ENCODE measurements around the gene TOB1.

The TOB1 gene

DNA sequence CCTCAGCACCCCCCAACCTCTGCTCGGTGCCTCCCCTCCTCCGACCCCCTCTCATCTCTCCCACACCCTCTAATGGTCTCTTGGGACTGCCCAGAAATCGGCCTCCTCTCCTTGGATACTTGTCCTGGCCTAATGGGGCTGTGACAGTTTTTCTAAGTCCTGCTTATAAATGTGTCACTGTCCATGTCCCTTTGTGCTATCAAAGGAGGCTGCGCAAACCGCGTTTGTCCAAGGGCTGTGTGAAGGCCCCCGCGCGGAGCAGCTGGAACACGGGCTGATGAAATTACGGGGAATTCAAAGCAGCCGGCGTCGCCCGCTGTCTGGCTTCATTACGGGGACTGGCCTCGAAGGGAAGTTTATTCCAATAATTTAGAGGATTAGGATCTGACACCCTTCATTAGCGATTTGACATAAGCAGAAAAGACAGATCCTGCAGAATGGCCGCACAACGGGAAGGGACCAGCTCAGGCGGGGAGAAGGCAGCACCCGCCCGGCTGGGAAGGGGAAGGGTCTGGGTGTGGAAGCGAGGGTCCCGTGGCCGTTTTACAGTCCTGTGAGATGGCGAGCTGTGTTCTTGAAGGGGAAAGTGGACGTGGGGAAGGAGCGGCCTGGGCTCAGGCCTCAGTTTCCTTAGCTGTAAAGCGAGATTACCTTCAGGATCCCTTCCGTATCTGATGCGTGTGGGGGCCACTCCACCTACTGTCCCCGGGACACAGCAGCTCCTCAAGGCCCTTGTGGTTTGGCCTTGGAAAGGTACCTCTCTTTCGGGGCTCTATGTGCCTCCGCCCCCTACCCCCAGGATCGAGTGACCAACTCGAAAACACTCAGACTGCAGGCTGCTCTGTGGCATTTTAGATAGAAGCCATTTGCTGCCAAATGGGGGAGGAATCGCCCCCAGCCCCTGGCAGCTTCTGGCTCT is 32.4 kb downstream of the TOB1 start:
- Histone ChIP-seq H3K4me3 (ENCODE audit: low read length) (no peak overlapping the region), H3K9ac (ENCODE audit: low read length) (no peak overlapping the region), H3K9me3 (ENCODE audit: control insufficient read depth, low read length) (no peaks in the 10 kb centered on the region), H3K36me3 (ENCODE audit: control insufficient read depth, insufficient read depth, low read length, severe bottlenecking) (no peaks in the 10 kb centered on the region), H3K27me3 (replicated peaks; ENCODE audit: control insufficient read depth, insufficient read depth, low read length) (peaks cover 46% of the 10 kb centered on the region), H3K4me1 (ENCODE audit: control insufficient read depth, insufficient read depth, low read length) (peaks cover 5% of the 10 kb centered on the region)
- no peak for DNase-seq (ENCODE audit: low read depth)

- no peak overlapping the region for H3K9ac ChIP-seq (ENCODE audit: low read length)
- H3K4me1 ChIP-seq (ENCODE audit: control insufficient read depth, insufficient read depth, low read length): peaks cover 5% of the 10 kb centered on the region
- H3K4me3 ChIP-seq (ENCODE audit: low read length): no peak overlapping the region
- H3K27me3 ChIP-seq (replicated peaks; ENCODE audit: control insufficient read depth, insufficient read depth, low read length): peaks cover 44% of the 10 kb centered on the region
- no peaks in the 10 kb centered on the region for H3K36me3 ChIP-seq (ENCODE audit: control insufficient read depth, insufficient read depth, low read length, severe bottlenecking)
- no peak for DNase-seq (ENCODE audit: low read depth)
- H3K9me3 ChIP-seq (ENCODE audit: control insufficient read depth, low read length): no peaks in the 10 kb centered on the region
Observed at GRCh38 chr17:50832864-50833381, 33.2 kb downstream of the TOB1 start.

DNA sequence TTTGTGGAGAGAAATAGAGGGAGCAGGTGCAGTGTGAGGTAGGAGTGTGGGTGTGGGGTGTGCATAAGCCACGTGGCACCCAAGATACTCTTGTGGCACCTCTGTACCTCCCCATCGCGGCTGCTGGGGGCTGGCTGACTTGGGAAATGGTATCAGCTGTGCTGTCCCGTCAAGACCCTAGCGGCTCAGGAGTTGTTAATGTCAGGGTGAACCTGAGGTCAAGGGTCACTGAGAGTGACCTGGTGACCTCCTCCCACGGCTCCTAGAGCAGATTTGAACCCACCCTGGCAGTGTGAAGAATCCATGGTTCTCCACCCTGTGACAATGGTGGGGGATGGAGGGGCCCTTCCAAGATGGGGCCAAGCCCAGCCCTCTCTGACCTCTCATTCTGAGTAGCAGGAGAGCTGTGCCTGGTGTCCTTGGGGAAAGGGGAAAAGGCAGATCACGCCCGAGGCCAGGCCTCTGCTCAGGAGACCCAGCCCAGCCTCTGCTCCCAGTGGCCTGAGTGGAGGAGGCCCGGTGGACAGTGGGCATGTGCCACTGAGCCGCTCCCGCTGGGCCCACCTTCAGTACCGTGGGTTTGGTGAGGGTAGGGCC is 33.8 kb downstream of the TOB1 start:
- no peak overlapping the region for H3K4me3 ChIP-seq (ENCODE audit: low read length)
- no peak overlapping the region for H3K9ac ChIP-seq (ENCODE audit: low read length)
- no peaks in the 10 kb centered on the region for H3K36me3 ChIP-seq (ENCODE audit: control insufficient read depth, insufficient read depth, low read length, severe bottlenecking)
- peaks cover 39% of the 10 kb centered on the region for H3K27me3 ChIP-seq (replicated peaks; ENCODE audit: control insufficient read depth, insufficient read depth, low read length)
- no peak for DNase-seq (ENCODE audit: low read depth)
- H3K9me3 ChIP-seq (ENCODE audit: control insufficient read depth, low read length): no peaks in the 10 kb centered on the region
- peaks cover 5% of the 10 kb centered on the region for H3K4me1 ChIP-seq (ENCODE audit: control insufficient read depth, insufficient read depth, low read length)

DNA sequence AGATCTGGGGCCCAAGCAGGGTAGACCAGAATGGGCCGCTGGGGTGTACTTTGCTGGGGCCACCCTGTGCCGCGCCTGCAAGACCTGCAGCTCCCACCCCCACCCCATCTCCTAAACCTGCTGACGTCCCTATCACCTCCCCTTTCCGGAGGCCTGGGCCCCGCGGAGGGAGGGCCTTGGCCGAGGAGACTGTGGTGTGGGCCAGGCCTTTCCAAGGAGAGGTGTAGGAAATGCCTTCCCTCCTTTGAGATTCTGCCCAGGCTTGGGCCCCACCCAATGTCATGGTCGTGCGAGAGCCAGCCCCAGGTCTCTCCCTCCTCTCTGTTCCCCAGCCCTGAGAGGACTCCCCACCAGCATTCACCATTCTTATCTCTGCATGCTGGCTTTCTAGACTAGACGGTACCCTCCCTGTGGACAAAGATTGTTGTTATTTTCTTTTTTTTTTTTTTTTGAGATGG is 34.7 kb downstream of the TOB1 start:
- no peak for DNase-seq (ENCODE audit: low read depth)
- Histone ChIP-seq H3K4me1 (ENCODE audit: control insufficient read depth, insufficient read depth, low read length) (peaks cover 5% of the 10 kb centered on the region), H3K9ac (ENCODE audit: low read length) (no peak overlapping the region), H3K36me3 (ENCODE audit: control insufficient read depth, insufficient read depth, low read length, severe bottlenecking) (no peaks in the 10 kb centered on the region), H3K4me3 (ENCODE audit: low read length) (no peak overlapping the region), H3K27me3 (replicated peaks; ENCODE audit: control insufficient read depth, insufficient read depth, low read length) (peaks cover 39% of the 10 kb centered on the region), H3K9me3 (ENCODE audit: control insufficient read depth, low read length) (no peaks in the 10 kb centered on the region)

DNA sequence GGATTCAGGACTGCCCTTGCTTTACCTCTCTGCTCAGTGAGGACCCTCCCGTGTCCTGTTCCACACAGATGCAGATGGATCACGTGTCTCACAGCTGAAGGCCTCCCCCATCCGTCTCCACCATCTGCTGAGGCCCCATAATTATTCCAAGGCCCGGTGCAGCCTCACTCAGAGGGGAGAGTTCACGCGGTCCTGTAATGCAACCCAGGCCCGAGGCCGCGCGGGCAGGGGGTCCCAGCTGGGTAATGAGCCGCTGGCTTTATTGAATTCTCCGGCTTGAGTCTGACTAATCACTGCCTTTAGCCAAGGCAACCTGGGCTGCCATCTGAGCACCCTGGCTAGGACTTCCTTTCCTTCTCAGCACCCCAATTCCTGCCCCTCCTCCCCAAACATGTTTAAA is 35.2 kb downstream of the TOB1 start:
- Histone ChIP-seq H3K9ac (ENCODE audit: low read length) (no peak overlapping the region), H3K36me3 (ENCODE audit: control insufficient read depth, insufficient read depth, low read length, severe bottlenecking) (no peaks in the 10 kb centered on the region), H3K27me3 (replicated peaks; ENCODE audit: control insufficient read depth, insufficient read depth, low read length) (peaks cover 39% of the 10 kb centered on the region), H3K4me1 (ENCODE audit: control insufficient read depth, insufficient read depth, low read length) (peaks cover 5% of the 10 kb centered on the region), H3K9me3 (ENCODE audit: control insufficient read depth, low read length) (no peaks in the 10 kb centered on the region), H3K4me3 (ENCODE audit: low read length) (no peak overlapping the region)
- no peak for DNase-seq (ENCODE audit: low read depth)

- Histone ChIP-seq H3K9ac (ENCODE audit: low read length) (no peak overlapping the region), H3K36me3 (ENCODE audit: control insufficient read depth, insufficient read depth, low read length, severe bottlenecking) (no peaks in the 10 kb centered on the region), H3K9me3 (ENCODE audit: control insufficient read depth, low read length) (no peaks in the 10 kb centered on the region), H3K27me3 (replicated peaks; ENCODE audit: control insufficient read depth, insufficient read depth, low read length) (peaks cover 35% of the 10 kb centered on the region), H3K4me3 (ENCODE audit: low read length) (no peak overlapping the region), H3K4me1 (ENCODE audit: control insufficient read depth, insufficient read depth, low read length) (peaks cover 5% of the 10 kb centered on the region)
- peak; percentile 39 for DNase-seq (ENCODE audit: low read depth)
Observed at GRCh38 chr17:50830352-50830751, 35.8 kb downstream of the TOB1 start.

DNA sequence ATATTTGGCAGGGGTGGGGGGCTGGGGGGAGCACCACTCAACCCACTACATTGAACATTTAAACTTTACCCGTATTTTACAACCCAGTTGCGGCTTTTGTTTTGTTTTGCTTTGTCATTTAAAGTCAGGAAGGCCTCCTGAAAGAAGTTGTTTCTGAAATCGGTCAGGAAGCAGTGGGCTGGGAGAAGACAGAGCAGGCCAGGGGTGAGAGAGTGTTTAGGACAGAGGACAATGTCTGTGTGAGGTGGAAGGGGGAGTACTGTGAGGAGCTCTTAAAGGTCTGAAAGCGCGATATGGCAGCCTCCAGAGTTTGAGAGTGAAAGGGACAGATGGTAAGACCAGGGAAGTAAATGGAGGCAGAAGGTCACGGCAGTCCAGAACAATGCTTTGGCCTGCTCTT is 36.8 kb downstream of the TOB1 start:
- Histone ChIP-seq H3K4me3 (ENCODE audit: low read length) (no peak overlapping the region), H3K4me1 (ENCODE audit: control insufficient read depth, insufficient read depth, low read length) (no peaks in the 10 kb centered on the region), H3K36me3 (ENCODE audit: control insufficient read depth, insufficient read depth, low read length, severe bottlenecking) (no peaks in the 10 kb centered on the region), H3K9ac (ENCODE audit: low read length) (no peak overlapping the region), H3K9me3 (ENCODE audit: control insufficient read depth, low read length) (no peaks in the 10 kb centered on the region), H3K27me3 (replicated peaks; ENCODE audit: control insufficient read depth, insufficient read depth, low read length) (peaks cover 28% of the 10 kb centered on the region)
- DNase-seq (ENCODE audit: low read depth): no peak

- H3K36me3 ChIP-seq (ENCODE audit: control insufficient read depth, insufficient read depth, low read length, severe bottlenecking): no peaks in the 10 kb centered on the region
- H3K9ac ChIP-seq (ENCODE audit: low read length): no peak overlapping the region
- H3K4me1 ChIP-seq (ENCODE audit: control insufficient read depth, insufficient read depth, low read length): no peaks in the 10 kb centered on the region
- DNase-seq (ENCODE audit: low read depth): no peak
- no peaks in the 10 kb centered on the region for H3K9me3 ChIP-seq (ENCODE audit: control insufficient read depth, low read length)
- no peak overlapping the region for H3K4me3 ChIP-seq (ENCODE audit: low read length)
- peaks cover 23% of the 10 kb centered on the region for H3K27me3 ChIP-seq (replicated peaks; ENCODE audit: control insufficient read depth, insufficient read depth, low read length)
Observed at GRCh38 chr17:50828508-50829170, 37.5 kb downstream of the TOB1 start.

DNA sequence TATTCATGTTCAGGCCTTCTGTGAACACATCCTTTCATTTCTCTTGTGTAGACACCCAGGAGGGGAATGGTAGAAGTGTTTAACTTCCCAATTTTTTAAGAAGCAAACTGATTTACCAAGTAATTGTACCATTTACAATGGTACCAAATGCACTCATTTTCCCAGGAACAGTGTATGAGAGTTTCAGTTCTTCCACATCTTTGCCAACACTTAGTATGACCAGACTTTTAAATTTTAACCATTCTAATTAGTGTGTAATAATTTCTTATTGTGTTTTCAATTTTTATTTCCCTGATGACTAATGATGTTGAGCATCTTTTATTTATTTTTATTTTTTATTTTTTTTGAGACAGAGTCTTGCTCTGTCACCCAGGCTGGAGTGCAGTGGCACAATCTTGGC is 41.0 kb downstream of the TOB1 start:
- H3K9me3 ChIP-seq (ENCODE audit: control insufficient read depth, low read length): peaks cover 6% of the 10 kb centered on the region
- H3K36me3 ChIP-seq (ENCODE audit: control insufficient read depth, insufficient read depth, low read length, severe bottlenecking): no peaks in the 10 kb centered on the region
- DNase-seq (ENCODE audit: low read depth): no peak
- no peaks in the 10 kb centered on the region for H3K4me1 ChIP-seq (ENCODE audit: control insufficient read depth, insufficient read depth, low read length)
- H3K9ac ChIP-seq (ENCODE audit: low read length): no peak overlapping the region
- H3K27me3 ChIP-seq (replicated peaks; ENCODE audit: control insufficient read depth, insufficient read depth, low read length): peaks cover 25% of the 10 kb centered on the region
- H3K4me3 ChIP-seq (ENCODE audit: low read length): no peak overlapping the region

DNA sequence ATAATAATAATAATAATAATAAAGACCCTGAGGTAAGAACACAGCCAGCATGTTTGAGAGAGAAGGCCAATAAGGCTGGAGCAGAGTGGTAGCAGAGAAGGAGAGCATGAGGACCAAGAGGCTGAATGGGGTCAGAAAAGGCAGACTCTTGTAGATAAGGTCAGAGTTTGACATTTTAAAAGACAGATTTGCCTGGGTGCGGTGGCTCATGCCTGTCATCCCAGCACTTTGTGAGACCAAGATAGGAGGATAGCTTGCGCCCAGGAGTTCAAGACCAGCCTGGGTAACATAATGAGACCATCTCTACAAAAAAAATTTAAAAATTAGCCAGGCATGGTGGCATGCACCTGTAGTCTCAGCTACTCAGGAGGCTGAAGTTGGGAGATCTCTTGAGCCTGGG is 41.7 kb downstream of the TOB1 start:
- Histone ChIP-seq H3K9ac (ENCODE audit: low read length) (no peak overlapping the region), H3K36me3 (ENCODE audit: control insufficient read depth, insufficient read depth, low read length, severe bottlenecking) (no peaks in the 10 kb centered on the region), H3K9me3 (ENCODE audit: control insufficient read depth, low read length) (peaks cover 6% of the 10 kb centered on the region), H3K4me3 (ENCODE audit: low read length) (no peak overlapping the region), H3K27me3 (replicated peaks; ENCODE audit: control insufficient read depth, insufficient read depth, low read length) (peaks cover 30% of the 10 kb centered on the region), H3K4me1 (ENCODE audit: control insufficient read depth, insufficient read depth, low read length) (no peaks in the 10 kb centered on the region)
- no peak for DNase-seq (ENCODE audit: low read depth)

DNA sequence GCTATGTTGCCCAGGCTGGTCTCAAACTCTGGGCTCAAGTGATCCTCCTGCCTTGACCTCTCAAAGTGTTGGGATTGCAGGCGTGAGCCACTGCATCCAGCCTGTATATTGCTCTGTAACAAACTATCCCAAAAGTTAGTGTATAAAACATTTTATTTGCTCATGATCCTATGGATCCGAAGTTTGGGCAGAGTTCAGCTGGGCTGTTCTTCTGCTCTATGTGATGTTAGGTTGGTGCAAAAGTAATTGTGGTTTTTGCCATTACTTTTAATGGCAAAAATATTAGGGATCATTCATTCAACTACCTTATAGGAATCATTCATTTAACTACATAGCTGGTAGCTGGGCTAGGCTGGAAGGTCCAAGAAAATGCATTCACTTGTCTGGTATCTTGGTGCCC is 43.6 kb downstream of the TOB1 start:
- peaks cover 6% of the 10 kb centered on the region for H3K9me3 ChIP-seq (ENCODE audit: control insufficient read depth, low read length)
- no peak overlapping the region for H3K9ac ChIP-seq (ENCODE audit: low read length)
- peaks cover 37% of the 10 kb centered on the region for H3K27me3 ChIP-seq (replicated peaks; ENCODE audit: control insufficient read depth, insufficient read depth, low read length)
- no peaks in the 10 kb centered on the region for H3K36me3 ChIP-seq (ENCODE audit: control insufficient read depth, insufficient read depth, low read length, severe bottlenecking)
- no peak for DNase-seq (ENCODE audit: low read depth)
- H3K4me3 ChIP-seq (ENCODE audit: low read length): no peak overlapping the region
- no peaks in the 10 kb centered on the region for H3K4me1 ChIP-seq (ENCODE audit: control insufficient read depth, insufficient read depth, low read length)
